B cell (primary cell): ENCODE results near the gene FAM210B.

Experiments
- EZH2 ChIP-seq: IDR thresholded peaks from 2 replicates; pipeline ENCODE4 v1.6.1; 2012; ENCODE audit warnings: borderline replicate concordance, low read depth, mild to moderate bottlenecking, moderate library complexity, low read length; ENCODE audit not compliant: insufficient read depth, poor library complexity, severe bottlenecking
- TF ChIP-seq, protein P1 (sequence below): fragments of 200-600 bp; IDR thresholded peaks from one replicate; pipeline ENCODE4 v1.8.0; 2022; ENCODE audit warnings: antibody characterized with exemption, mild to moderate bottlenecking

DNA sequence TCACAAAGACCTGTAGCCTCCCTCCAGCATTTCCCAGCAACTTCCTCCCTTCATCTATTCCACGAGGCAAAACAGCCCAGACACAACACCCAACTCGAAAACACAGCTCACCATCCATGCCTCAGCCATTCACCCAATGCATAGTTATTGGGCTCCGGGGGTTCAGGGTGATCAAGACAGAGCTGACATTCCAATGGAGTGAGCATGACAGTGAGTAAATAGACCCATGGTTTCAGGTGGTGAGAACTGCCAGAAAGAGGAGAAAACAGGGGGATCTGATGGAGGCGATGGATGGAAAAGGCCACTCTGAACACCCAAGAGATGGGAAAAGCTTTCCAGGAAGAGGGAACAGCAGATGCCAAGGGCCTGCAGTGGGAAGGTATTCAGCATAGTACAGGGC, 59.1 kb downstream of the FAM210B start:
- TF ChIP-seq EZH2: no peak
- TF ChIP-seq, protein P1, sequence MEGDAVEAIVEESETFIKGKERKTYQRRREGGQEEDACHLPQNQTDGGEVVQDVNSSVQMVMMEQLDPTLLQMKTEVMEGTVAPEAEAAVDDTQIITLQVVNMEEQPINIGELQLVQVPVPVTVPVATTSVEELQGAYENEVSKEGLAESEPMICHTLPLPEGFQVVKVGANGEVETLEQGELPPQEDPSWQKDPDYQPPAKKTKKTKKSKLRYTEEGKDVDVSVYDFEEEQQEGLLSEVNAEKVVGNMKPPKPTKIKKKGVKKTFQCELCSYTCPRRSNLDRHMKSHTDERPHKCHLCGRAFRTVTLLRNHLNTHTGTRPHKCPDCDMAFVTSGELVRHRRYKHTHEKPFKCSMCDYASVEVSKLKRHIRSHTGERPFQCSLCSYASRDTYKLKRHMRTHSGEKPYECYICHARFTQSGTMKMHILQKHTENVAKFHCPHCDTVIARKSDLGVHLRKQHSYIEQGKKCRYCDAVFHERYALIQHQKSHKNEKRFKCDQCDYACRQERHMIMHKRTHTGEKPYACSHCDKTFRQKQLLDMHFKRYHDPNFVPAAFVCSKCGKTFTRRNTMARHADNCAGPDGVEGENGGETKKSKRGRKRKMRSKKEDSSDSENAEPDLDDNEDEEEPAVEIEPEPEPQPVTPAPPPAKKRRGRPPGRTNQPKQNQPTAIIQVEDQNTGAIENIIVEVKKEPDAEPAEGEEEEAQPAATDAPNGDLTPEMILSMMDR: no peak
